ENCODE results near the gene DPH3.

Gene DPH3

DNA sequence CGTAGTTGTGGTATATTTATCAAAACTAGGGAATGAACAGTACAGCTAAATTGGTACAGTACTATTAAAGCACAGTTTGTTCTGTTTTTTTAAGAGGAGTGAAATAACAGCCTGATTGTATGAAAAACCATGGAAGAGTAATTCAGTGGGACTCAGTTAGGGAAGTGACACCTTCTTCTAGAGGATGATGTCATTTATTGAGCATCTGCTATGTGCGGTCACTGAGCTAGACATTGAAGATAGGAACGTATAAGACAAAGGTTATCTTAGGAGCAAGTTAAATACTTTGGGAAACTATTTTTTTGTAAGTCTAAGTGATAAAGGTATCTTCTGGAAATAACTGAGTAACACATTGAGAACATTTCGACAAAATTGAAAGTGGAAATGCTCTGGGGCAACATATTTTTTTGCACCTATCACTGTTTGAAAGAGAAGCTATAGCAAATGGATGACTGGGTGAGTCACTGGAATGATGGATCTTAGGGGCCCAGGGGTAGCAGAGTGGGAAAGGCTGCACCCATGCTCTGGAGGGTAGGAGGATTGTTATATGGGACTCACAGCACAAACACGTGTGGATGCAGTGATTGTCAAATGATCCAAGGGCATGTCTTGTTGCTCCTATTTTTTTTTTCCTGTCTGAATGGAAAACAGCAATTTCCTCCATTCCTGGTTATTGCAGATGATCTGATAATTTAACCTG is 43.2 kb upstream of the DPH3 start:
- Histone ChIP-seq H3K27me3 (ENCODE audit: insufficient read depth, low read depth, severe bottlenecking) (no peaks in the 10 kb centered on the region), H3K36me3 (no peaks in the 10 kb centered on the region; the same call in 1 of the 2 replicates), H3K9me3 (ENCODE audit: severe bottlenecking) (no peaks in the 10 kb centered on the region), H3K27ac (no peak overlapping the region), H3K4me3 (ENCODE audit: low read depth, low read length) (no peak overlapping the region)
- TF ChIP-seq, protein P1, sequence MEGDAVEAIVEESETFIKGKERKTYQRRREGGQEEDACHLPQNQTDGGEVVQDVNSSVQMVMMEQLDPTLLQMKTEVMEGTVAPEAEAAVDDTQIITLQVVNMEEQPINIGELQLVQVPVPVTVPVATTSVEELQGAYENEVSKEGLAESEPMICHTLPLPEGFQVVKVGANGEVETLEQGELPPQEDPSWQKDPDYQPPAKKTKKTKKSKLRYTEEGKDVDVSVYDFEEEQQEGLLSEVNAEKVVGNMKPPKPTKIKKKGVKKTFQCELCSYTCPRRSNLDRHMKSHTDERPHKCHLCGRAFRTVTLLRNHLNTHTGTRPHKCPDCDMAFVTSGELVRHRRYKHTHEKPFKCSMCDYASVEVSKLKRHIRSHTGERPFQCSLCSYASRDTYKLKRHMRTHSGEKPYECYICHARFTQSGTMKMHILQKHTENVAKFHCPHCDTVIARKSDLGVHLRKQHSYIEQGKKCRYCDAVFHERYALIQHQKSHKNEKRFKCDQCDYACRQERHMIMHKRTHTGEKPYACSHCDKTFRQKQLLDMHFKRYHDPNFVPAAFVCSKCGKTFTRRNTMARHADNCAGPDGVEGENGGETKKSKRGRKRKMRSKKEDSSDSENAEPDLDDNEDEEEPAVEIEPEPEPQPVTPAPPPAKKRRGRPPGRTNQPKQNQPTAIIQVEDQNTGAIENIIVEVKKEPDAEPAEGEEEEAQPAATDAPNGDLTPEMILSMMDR (IDR thresholded peaks at IDR 0.05; ENCODE audit: low read depth, low read length), result no peak
- DNase-seq, result no peak

DNA sequence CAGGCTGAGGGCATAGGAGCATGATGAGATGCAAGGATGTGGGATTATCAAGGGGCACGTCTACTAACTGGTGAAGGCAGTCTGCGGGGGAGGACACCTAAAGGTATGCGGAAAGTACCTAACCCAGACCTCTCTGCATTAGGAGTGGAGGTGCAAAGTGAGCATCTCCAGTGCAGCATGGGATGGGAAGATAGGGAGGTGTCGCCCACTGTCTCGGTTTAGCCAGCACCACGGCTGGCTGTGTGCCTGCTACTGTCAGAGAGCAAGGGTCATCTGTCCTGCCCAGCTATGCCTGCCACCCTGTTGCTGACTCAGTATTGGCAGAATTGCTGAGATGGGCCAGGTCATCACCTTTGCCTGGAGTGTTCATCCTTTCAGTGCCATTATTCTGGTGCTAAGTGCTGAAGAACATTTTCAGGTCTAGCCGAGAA is 40.4 kb upstream of the DPH3 start:
- no peak overlapping the region for H3K4me3 ChIP-seq (ENCODE audit: low read depth, low read length)
- TF ChIP-seq, protein P1 (IDR thresholded peaks at IDR 0.05; ENCODE audit: low read depth, low read length), result no peak
- H3K27ac ChIP-seq, result no peak overlapping the region
- DNase-seq, result no peak
- H3K36me3 ChIP-seq, result peaks cover 5% of the 10 kb centered on the region
- no peaks in the 10 kb centered on the region for H3K27me3 ChIP-seq (ENCODE audit: insufficient read depth, low read depth, severe bottlenecking)
- no peaks in the 10 kb centered on the region for H3K9me3 ChIP-seq (ENCODE audit: severe bottlenecking)

DNA sequence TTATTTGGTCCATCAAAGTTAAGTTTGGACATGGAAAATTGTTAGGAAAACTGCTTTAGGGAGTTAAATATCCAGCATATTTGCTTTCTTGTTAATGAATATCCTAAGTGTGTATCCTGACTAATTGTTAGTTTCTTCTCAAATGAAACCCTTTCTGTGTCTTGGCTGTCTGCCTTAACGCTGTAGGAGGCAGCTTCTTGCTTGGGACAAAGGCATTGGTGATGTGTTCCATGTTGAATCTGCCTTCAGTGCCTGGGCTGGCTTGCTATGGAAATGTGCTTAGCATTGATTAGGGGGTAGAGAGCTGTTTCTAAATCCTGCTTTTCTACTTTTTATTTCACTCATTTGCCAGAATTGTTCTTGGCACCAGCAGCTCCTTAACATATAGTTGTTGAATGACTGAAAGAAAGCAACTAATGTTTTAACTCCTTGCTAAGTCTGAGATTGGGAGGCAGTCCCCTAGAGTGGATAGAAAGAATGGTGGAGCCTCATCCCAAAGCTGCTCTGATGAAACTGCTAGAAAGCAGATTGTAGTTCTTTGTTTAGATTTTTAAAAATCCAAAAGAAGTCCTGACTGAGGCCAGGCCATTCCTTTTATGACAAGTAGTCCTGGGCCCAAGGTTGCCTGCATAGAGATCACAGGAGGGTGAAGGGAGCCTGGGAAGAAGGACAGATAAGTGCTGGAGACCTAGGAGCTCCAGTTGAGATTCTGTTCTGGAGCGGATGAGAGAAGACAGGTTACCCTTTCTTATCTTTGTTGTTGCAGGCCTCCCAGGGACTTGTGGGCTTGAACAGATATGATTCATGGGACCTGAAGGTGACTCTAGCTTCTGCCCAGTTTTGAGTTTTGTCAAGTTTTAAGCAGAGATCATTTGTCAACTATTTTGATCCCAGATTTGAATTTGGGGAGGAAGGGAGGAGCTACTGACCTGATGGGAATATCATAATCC is 39.6 kb upstream of the DPH3 start:
- H3K36me3 ChIP-seq, result peaks cover 5% of the 10 kb centered on the region

DNA sequence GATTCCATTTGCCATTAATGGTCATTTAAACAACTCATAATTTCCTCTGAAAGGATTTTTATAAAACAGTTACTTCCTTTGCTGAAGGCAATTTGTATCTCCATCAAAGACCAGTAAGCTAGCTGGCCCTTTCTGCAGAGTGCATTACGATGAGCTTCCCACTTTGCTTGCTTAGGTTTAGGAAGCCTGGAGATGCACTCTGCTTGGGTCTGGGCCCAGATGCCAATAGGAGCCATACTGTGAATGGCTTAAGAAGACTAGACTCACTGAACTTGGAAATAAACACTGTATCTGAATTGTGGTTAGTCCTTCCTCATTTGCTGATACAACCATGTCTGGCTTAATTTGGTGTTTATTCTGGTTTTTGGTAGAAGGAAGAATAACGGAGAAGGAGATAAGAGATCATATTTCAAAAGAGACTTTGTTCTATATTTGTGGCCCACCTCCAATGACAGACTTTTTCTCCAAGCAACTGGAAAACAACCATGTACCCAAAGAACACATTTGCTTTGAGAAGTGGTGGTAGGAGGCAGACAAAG is 38.4 kb upstream of the DPH3 start:
- no peaks in the 10 kb centered on the region for H3K27me3 ChIP-seq (ENCODE audit: insufficient read depth, low read depth, severe bottlenecking)
- no peak overlapping the region for H3K4me3 ChIP-seq (ENCODE audit: low read depth, low read length)
- H3K9me3 ChIP-seq (ENCODE audit: severe bottlenecking), result no peaks in the 10 kb centered on the region
- H3K27ac ChIP-seq, result no peak overlapping the region
- no peak for DNase-seq
- peaks cover 5% of the 10 kb centered on the region for H3K36me3 ChIP-seq
- TF ChIP-seq, protein P1 (IDR thresholded peaks at IDR 0.05; ENCODE audit: low read depth, low read length), result no peak

More for the DNA sequence above, 39.6 kb upstream of the DPH3 start:
- Histone ChIP-seq H3K9me3 (ENCODE audit: severe bottlenecking) (no peaks in the 10 kb centered on the region), H3K27me3 (ENCODE audit: insufficient read depth, low read depth, severe bottlenecking) (no peaks in the 10 kb centered on the region), H3K27ac (no peak overlapping the region), H3K4me3 (ENCODE audit: low read depth, low read length) (no peak overlapping the region)
- TF ChIP-seq, protein P1 (IDR thresholded peaks at IDR 0.05; ENCODE audit: low read depth, low read length), result no peak
- DNase-seq, result no peak

DNA sequence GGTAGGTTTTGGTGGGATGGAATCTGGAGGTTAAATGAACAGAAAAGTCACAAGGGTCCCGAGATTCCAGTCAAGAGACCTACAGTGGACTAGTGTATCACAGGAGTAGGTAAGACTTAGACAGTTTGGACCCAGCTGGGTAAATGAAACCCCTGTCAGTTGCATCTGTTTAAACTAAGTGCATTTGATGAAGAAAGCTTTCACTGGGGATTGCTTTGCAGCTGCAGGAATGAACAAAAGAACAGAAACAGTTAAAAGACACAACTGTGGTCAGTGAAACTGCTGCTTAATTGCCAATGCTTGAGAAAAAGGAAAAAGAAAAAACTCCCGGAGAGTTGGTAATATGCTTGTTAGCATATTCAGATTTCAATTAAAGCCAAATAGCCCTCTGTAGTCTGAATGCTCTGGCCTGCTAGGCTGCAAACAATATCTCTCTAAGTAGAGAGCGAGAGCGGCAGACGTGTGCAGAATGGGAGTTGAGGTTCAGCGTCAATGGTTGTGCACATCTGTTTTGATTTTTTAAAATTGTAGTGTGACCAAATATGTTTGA is 37.4 kb upstream of the DPH3 start:
- TF ChIP-seq, protein P1 (IDR thresholded peaks at IDR 0.05; ENCODE audit: low read depth, low read length), result no peak

More for the DNA sequence above, 37.4 kb upstream of the DPH3 start:
- Histone ChIP-seq H3K36me3 (peaks cover 7% of the 10 kb centered on the region), H3K27me3 (ENCODE audit: insufficient read depth, low read depth, severe bottlenecking) (no peaks in the 10 kb centered on the region), H3K4me3 (ENCODE audit: low read depth, low read length) (no peak overlapping the region), H3K27ac (no peak overlapping the region), H3K9me3 (ENCODE audit: severe bottlenecking) (no peaks in the 10 kb centered on the region)
- DNase-seq, result no peak

Measured in WERI-Rb-1 (cell line).